Spleen (tissue), 11 donors: ENCODE data around the gene ANXA8. TPM values are rescaled to one million over a fixed set of nuclear protein-coding genes. Genes with fewer than 3 reads are reported as not detected.

Experiments
- polyA plus RNA-seq, 3 donors: library from polyadenylated mRNA; stranded (reverse); fragments of 200-250 nt; gene quantifications; one replicate each; pipeline ENCODE4 v1.2.1, GENCODE V29; 2013
- small RNA-seq, 4 donors: library from RNA; depleted of rRNA; stranded (forward); fragments of <200 nt; gene quantifications; one replicate each; pipeline ENCODE3, GENCODE V24; 2016
- total RNA-seq, 7 donors: library from RNA; depleted of rRNA in 3 of 7; stranded (reverse); fragments of >200 nt in 3 of 7; fragmentation: NEBNext Ultra II Directional in 4 of 7; extraction: Animal tissue kit (Norgen Biotek cat#: 25700) in 4 of 7; gene quantifications; one replicate each; pipeline versions ENCODE4 v1.1.0 to v1.2.1, GENCODE V29; 2016 to 2021
- donor health status: healthy with polysubstance abuse.
- donor health status: DM: no; HTN: no; CAD: no; lungs with moderate emphysema.
- donor health status: DM: no; HTN: no; CAD: no.
- donor health status: Bipolar disorder and iron deficiency.
- donor health status: healthy.
- donor health status: DM: no; HTN: no; CAD: no.
- donor health status: DM: yes; HTN: yes; CAD: no.

The ANXA8 gene
- total and polyA plus RNA-seq, 10 donors: 0.04 to 0.32 (median 0.20) TPM; not detected in 6

Small RNA genes within 50 kb of the gene (small RNA-seq; reads per million reads assigned to genes)
- gene AL591684.3: 0 reads per million in 4 donors
- 0 reads per million in 4 donors for gene RNA5SP312

Other genes with a start within 250 kb of the ANXA8 start
- gene GDF10, start 183.9 kb downstream of the ANXA8 start, total RNA-seq: under 1 TPM in 4 of 7 donors, not detected in 3; 0.19 to 0.30 (median 0.21) TPM
- under 1 TPM; 0.02 to 0.35 (median 0.12) TPM for gene GDF10, start 183.9 kb downstream of the ANXA8 start, polyA plus RNA-seq
- gene GDF2, start 161.7 kb downstream of the ANXA8 start, total RNA-seq: not detected
- gene GDF2, start 161.7 kb downstream of the ANXA8 start, polyA plus RNA-seq: not detected
- gene RBP3, start 135.8 kb downstream of the ANXA8 start, total RNA-seq: not detected
- gene RBP3, start 135.8 kb downstream of the ANXA8 start, polyA plus RNA-seq: not detected
- gene ZNF488, start 99.8 kb downstream of the ANXA8 start, total RNA-seq: under 1 TPM in 3 of 7 donors, not detected in 4; 0.09 to 0.26 (median 0.13) TPM
- under 1 TPM in 1 of 3 donors, not detected in 2; 0.02 TPM for gene ZNF488, start 99.8 kb downstream of the ANXA8 start, polyA plus RNA-seq
- gene FAM25G, start 7.6 kb upstream of the ANXA8 start, total RNA-seq: not detected
- not detected for gene FAM25G, start 7.6 kb upstream of the ANXA8 start, polyA plus RNA-seq
- 10 to 100 TPM in 3 of 7 donors, 1 to 10 TPM in 4; 4.2 to 19.8 (median 8.9) TPM for gene AGAP9, start 39.5 kb upstream of the ANXA8 start, total RNA-seq
- 1 to 10 TPM; 4.4 to 9.6 (median 6.4) TPM for gene AGAP9, start 39.5 kb upstream of the ANXA8 start, polyA plus RNA-seq